ENCODE measurements around the gene RALA. TPM values are rescaled to one million over a fixed set of nuclear protein-coding genes. Genes with fewer than 3 reads are reported as not detected.

The RALA gene
- polyA plus RNA-seq, 3 donors from 2014 or later: 28.9 to 33.7 (median 28.9) TPM

- Mint-ChIP-seq H3K9me3 (no peaks in the 10 kb centered on the region), H3K4me3 (no peak overlapping the region)
These were observed 2.9 kb upstream of the RALA start for GRCh38 chr7:39620486-39620885.

GRCh38 chr7:39621261-39621660 lies 2.1 kb upstream of the RALA start:
- Mint-ChIP-seq H3K36me3 (no peaks in the 10 kb centered on the region), H3K4me3 (no peak overlapping the region), H3K27ac (no peak overlapping the region), H3K9me3 (no peaks in the 10 kb centered on the region), H3K27me3 (ENCODE audit: low read depth in 3 of 3) (peaks cover 1 to 8% (median 4%) of the 10 kb centered on the region in 3 donors), H3K4me1 (peaks cover 22 to 33% of the 10 kb centered on the region in 2 donors)
- DNase-seq: no peak

More at GRCh38 chr7:39620486-39620885, 2.9 kb upstream of the RALA start:
- peaks cover 22 to 27% of the 10 kb centered on the region in 2 donors for H3K4me1 Mint-ChIP-seq
- no peaks in the 10 kb centered on the region for H3K36me3 Mint-ChIP-seq
- H3K27me3 Mint-ChIP-seq (ENCODE audit: low read depth in 3 of 3): peaks cover 1 to 8% (median 4%) of the 10 kb centered on the region in 3 donors
- H3K27ac Mint-ChIP-seq: no peak overlapping the region
- DNase-seq: no peak

- peaks cover 22 to 37% of the 10 kb centered on the region in 2 donors for H3K4me1 Mint-ChIP-seq
- no peaks in the 10 kb centered on the region for H3K36me3 Mint-ChIP-seq
- H3K27me3 Mint-ChIP-seq (ENCODE audit: low read depth in 3 of 3): peaks cover 1 to 8% (median 4%) of the 10 kb centered on the region in 3 donors
- no peaks in the 10 kb centered on the region for H3K9me3 Mint-ChIP-seq
- peak overlapping the region in 4 of 6 donors; percentile 57 to 90 (median 80) for H3K27ac Mint-ChIP-seq
- peak overlapping the region; percentile 78 to 90 (median 88) for H3K4me3 Mint-ChIP-seq
- DNase-seq: no peak
These were observed 1.5 kb upstream of the RALA start for GRCh38 chr7:39621784-39622411.

- Mint-ChIP-seq H3K4me3 (peak overlapping the region; percentile 78 to 90 (median 88)), H3K27me3 (ENCODE audit: low read depth in 3 of 3) (peaks cover 1 to 8% (median 4%) of the 10 kb centered on the region in 3 donors), H3K27ac (peak overlapping the region; percentile 76 to 90 (median 84)), H3K4me1 (peaks cover 22 to 37% of the 10 kb centered on the region in 2 donors), H3K9me3 (no peaks in the 10 kb centered on the region), H3K36me3 (no peaks in the 10 kb centered on the region)
- DNase-seq: no peak
These were observed 763 bp upstream of the RALA start for GRCh38 chr7:39622609-39623008.

- peak overlapping the region; percentile 81 to 94 (median 86) for H3K27ac Mint-ChIP-seq
- peak overlapping the region; percentile 87 to 96 (median 92) for H3K4me3 Mint-ChIP-seq
- no peaks in the 10 kb centered on the region for H3K36me3 Mint-ChIP-seq
- peaks cover 1 to 8% (median 4%) of the 10 kb centered on the region in 3 donors for H3K27me3 Mint-ChIP-seq (ENCODE audit: low read depth in 3 of 3)
- no peaks in the 10 kb centered on the region for H3K9me3 Mint-ChIP-seq
- peaks cover 24 to 37% of the 10 kb centered on the region in 2 donors for H3K4me1 Mint-ChIP-seq
- no peak for DNase-seq
These were observed 515 bp downstream of the RALA start for GRCh38 chr7:39623732-39624441.

- H3K4me3 Mint-ChIP-seq: peak overlapping the region; percentile 87 to 96 (median 92)
- no peak for DNase-seq
- H3K9me3 Mint-ChIP-seq: no peaks in the 10 kb centered on the region
- peaks cover 1 to 8% (median 2%) of the 10 kb centered on the region in 3 donors for H3K27me3 Mint-ChIP-seq (ENCODE audit: low read depth in 3 of 3)
- H3K36me3 Mint-ChIP-seq: no peaks in the 10 kb centered on the region
- H3K27ac Mint-ChIP-seq: peak overlapping the region; percentile 76 to 94 (median 86)
- peaks cover 24 to 37% of the 10 kb centered on the region in 2 donors for H3K4me1 Mint-ChIP-seq
These were observed 1.1 kb downstream of the RALA start for GRCh38 chr7:39624442-39624807.

- Mint-ChIP-seq H3K36me3 (no peaks in the 10 kb centered on the region), H3K27ac (peak overlapping the region in 4 of 6 donors; percentile 8 to 92 (median 54)), H3K4me1 (peaks cover 24 to 37% of the 10 kb centered on the region in 2 donors)
These were observed 1.7 kb downstream of the RALA start for GRCh38 chr7:39624935-39625694.

GRCh38 chr7:39631736-39632308 lies 8.4 kb downstream of the RALA start:
- Mint-ChIP-seq H3K27ac (no peak overlapping the region), H3K27me3 (ENCODE audit: low read depth in 3 of 3) (peaks cover 0 to 2% (median 2%) of the 10 kb centered on the region in 3 donors), H3K4me3 (no peak overlapping the region), H3K4me1 (peaks cover 38 to 53% of the 10 kb centered on the region in 2 donors), H3K36me3 (peaks cover 0 to 14% (median 9%) of the 10 kb centered on the region in 3 donors), H3K9me3 (no peaks in the 10 kb centered on the region)
- DNase-seq: no peak

More at GRCh38 chr7:39624935-39625694, 1.7 kb downstream of the RALA start:
- Mint-ChIP-seq H3K4me3 (peak overlapping the region; percentile 87 to 96 (median 92)), H3K27me3 (ENCODE audit: low read depth in 3 of 3) (peaks cover 1 to 8% (median 2%) of the 10 kb centered on the region in 3 donors), H3K9me3 (no peaks in the 10 kb centered on the region)
- DNase-seq: no peak

GRCh38 chr7:39633563-39634477 lies 10.4 kb downstream of the RALA start:
- H3K9me3 Mint-ChIP-seq: no peaks in the 10 kb centered on the region
- H3K27me3 Mint-ChIP-seq (ENCODE audit: low read depth in 3 of 3): peaks cover 0 to 2% (median 2%) of the 10 kb centered on the region in 3 donors
- H3K27ac Mint-ChIP-seq: peak overlapping the region; percentile 70 to 90 (median 81)
- H3K4me1 Mint-ChIP-seq: peaks cover 56 to 73% of the 10 kb centered on the region in 2 donors
- H3K36me3 Mint-ChIP-seq: peaks cover 0 to 14% (median 9%) of the 10 kb centered on the region in 3 donors
- peak overlapping the region; percentile 30 to 69 (median 59) for H3K4me3 Mint-ChIP-seq
- no peak for DNase-seq

GRCh38 chr7:39634478-39634805 lies 11.1 kb downstream of the RALA start:
- H3K4me1 Mint-ChIP-seq: peaks cover 57 to 79% of the 10 kb centered on the region in 2 donors
- H3K4me3 Mint-ChIP-seq: peak overlapping the region; percentile 30 to 69 (median 59)
- peak overlapping the region; percentile 70 to 89 (median 81) for H3K27ac Mint-ChIP-seq
- no peaks in the 10 kb centered on the region for H3K9me3 Mint-ChIP-seq
- DNase-seq: no peak
- H3K27me3 Mint-ChIP-seq (ENCODE audit: low read depth in 3 of 3): peaks cover 0 to 2% (median 2%) of the 10 kb centered on the region in 3 donors
- peaks cover 0 to 14% (median 9%) of the 10 kb centered on the region in 3 donors for H3K36me3 Mint-ChIP-seq

- Mint-ChIP-seq H3K36me3 (peaks cover 0 to 12% (median 0%) of the 10 kb centered on the region in 3 donors), H3K4me1 (peaks cover 70 to 96% of the 10 kb centered on the region in 2 donors), H3K9me3 (no peaks in the 10 kb centered on the region), H3K27me3 (ENCODE audit: low read depth in 3 of 3) (peaks cover 0 to 2% (median 2%) of the 10 kb centered on the region in 3 donors), H3K4me3 (no peak overlapping the region), H3K27ac (peak overlapping the region in 2 of 6 donors; percentile 12 to 35)
- no peak for DNase-seq
These were observed 14.0 kb downstream of the RALA start for GRCh38 chr7:39637400-39637799.

GRCh38 chr7:39637963-39638485 lies 14.7 kb downstream of the RALA start:
- Mint-ChIP-seq H3K27ac (no peak overlapping the region), H3K36me3 (peaks cover 0 to 12% (median 0%) of the 10 kb centered on the region in 3 donors), H3K27me3 (ENCODE audit: low read depth in 3 of 3) (peaks cover 0 to 2% (median 2%) of the 10 kb centered on the region in 3 donors), H3K4me3 (no peak overlapping the region), H3K4me1 (peaks cover 67 to 94% of the 10 kb centered on the region in 2 donors), H3K9me3 (no peaks in the 10 kb centered on the region)
- no peak for DNase-seq

All from immature natural killer cell (primary cell).